Measurements from ENCODE around the gene PCDH17.

PCDH17 gene

GRCh38 chr13:57634839-57635165, 3.3 kb downstream of the PCDH17 start:
- DNase-seq (ENCODE audit: low read depth), result no peak

- no peak for DNase-seq (ENCODE audit: low read depth)
Measured at GRCh38 chr13:57635541-57636085, 4.1 kb downstream of the PCDH17 start.

GRCh38 chr13:57636816-57637215, 5.3 kb downstream of the PCDH17 start:
- DNase-seq (ENCODE audit: low read depth), result no peak

- DNase-seq (ENCODE audit: low read depth), result no peak
Measured at GRCh38 chr13:57637515-57637914, 6.0 kb downstream of the PCDH17 start.

GRCh38 chr13:57638186-57638890, 6.8 kb downstream of the PCDH17 start:
- no peak for DNase-seq (ENCODE audit: low read depth)

- no peak for DNase-seq (ENCODE audit: low read depth)
Measured at GRCh38 chr13:57640607-57641006, 9.1 kb downstream of the PCDH17 start.

- DNase-seq (ENCODE audit: low read depth), result no peak
Measured at GRCh38 chr13:57641051-57641450, 9.5 kb downstream of the PCDH17 start.

GRCh38 chr13:57644106-57644505, 12.6 kb downstream of the PCDH17 start:
- DNase-seq (ENCODE audit: low read depth), result no peak

- no peak for DNase-seq (ENCODE audit: low read depth)
Measured at GRCh38 chr13:57653229-57653989, 21.9 kb downstream of the PCDH17 start.

GRCh38 chr13:57665481-57665880, 33.9 kb downstream of the PCDH17 start:
- no peak for DNase-seq (ENCODE audit: low read depth)

GRCh38 chr13:57666131-57666953, 34.8 kb downstream of the PCDH17 start:
- DNase-seq (ENCODE audit: low read depth), result no peak

- DNase-seq (ENCODE audit: low read depth), result no peak
Measured at GRCh38 chr13:57672168-57672567, 40.6 kb downstream of the PCDH17 start.

GRCh38 chr13:57673197-57673596, 41.7 kb downstream of the PCDH17 start:
- DNase-seq (ENCODE audit: low read depth), result no peak

- no peak for DNase-seq (ENCODE audit: low read depth)
Measured at GRCh38 chr13:57675526-57675925, 44.0 kb downstream of the PCDH17 start.

- DNase-seq (ENCODE audit: low read depth), result no peak
Measured at GRCh38 chr13:57680609-57681008, 49.1 kb downstream of the PCDH17 start.

- no peak for DNase-seq (ENCODE audit: low read depth)
Measured at GRCh38 chr13:57682128-57682716, 50.7 kb downstream of the PCDH17 start.

- DNase-seq (ENCODE audit: low read depth), result no peak
Measured at GRCh38 chr13:57698851-57699250, 67.3 kb downstream of the PCDH17 start.

GRCh38 chr13:57704031-57704430, 72.5 kb downstream of the PCDH17 start:
- no peak for DNase-seq (ENCODE audit: low read depth)

- DNase-seq (ENCODE audit: low read depth), result no peak
Measured at GRCh38 chr13:57716295-57716694, 84.8 kb downstream of the PCDH17 start.

- DNase-seq (ENCODE audit: low read depth), result no peak
Measured at GRCh38 chr13:57724486-57725272, 93.1 kb downstream of the PCDH17 start.

GRCh38 chr13:57725480-57725879, 93.9 kb downstream of the PCDH17 start:
- no peak for DNase-seq (ENCODE audit: low read depth)

Measured in GM04503 (cell line).